Panc1 (cell line): ENCODE data around the gene RPL28. TPM values are rescaled to one million over a fixed set of nuclear protein-coding genes. Genes with fewer than 3 reads are reported as not detected.

Experiments
- ATAC-seq: fragments of 200-7000 bp; cut with Tn5 transposase; 2 replicates; pipeline ENCODE4 v1.9.1; 2020; ENCODE audit warnings: mild to moderate bottlenecking, moderate library complexity
- BruUV-seq: library from RNA; stranded (reverse); fragments of 400-500 nt; replicated peaks from 2 replicates; lab custom pipeline; 2021; lab: Mats Ljungman, UMichigan
- CTCF ChIA-PET: fragments of 300-600 bp; sonication (Branson Sonifier 250); formaldehyde crosslinking; loops from one replicate; lab custom pipeline; 2022; ENCODE audit warnings: antibody characterized with exemption; lab: Charles Lee
- POLR2A ChIA-PET: fragments of 300-600 bp; sonication (Branson Sonifier 250); formaldehyde crosslinking; loops from one replicate; lab custom pipeline; 2022; ENCODE audit warnings: antibody characterized with exemption; lab: Charles Lee
- DNase-seq: peaks from one replicate; pipeline ENCODE4 v3.0.0-alpha.2; 2010; ENCODE audit warnings: low read depth, low spot score
- H3K27ac ChIP-seq: 2 replicates; pipeline ENCODE4 v1.5.1; 2011; ENCODE audit warnings: mild to moderate bottlenecking, low read length, inconsistent platforms
- H3K27me3 ChIP-seq: fragments of 200-500 bp; sonication (Bioruptor generic); 2 replicates; pipeline ENCODE4 v1.6.0; 2014; ENCODE audit warnings: low read length, inconsistent platforms; ENCODE audit not compliant: control insufficient read depth, insufficient read depth
- H3K36me3 ChIP-seq: fragments of 200-500 bp; sonication (Bioruptor generic); 2 replicates; pipeline ENCODE4 v1.5.1; 2014; ENCODE audit warnings: inconsistent platforms, mild to moderate bottlenecking, low read length, moderate library complexity; ENCODE audit not compliant: control insufficient read depth, insufficient read depth
- H3K4me1 ChIP-seq: 2 replicates; pipeline ENCODE4 v1.5.1; 2011; ENCODE audit warnings: inconsistent platforms, mild to moderate bottlenecking, low read length, moderate library complexity; ENCODE audit not compliant: control insufficient read depth, insufficient read depth
- H3K4me3 ChIP-seq, 2 experiments: 2 replicates each; pipeline ENCODE4 v1.5.1; 2011 to 2012; ENCODE audit warnings: low read depth in 2 of 2, low read length in 2 of 2, mild to moderate bottlenecking in 2 of 2, inconsistent platforms in 1 of 2, moderate library complexity in 1 of 2
- H3K9me3 ChIP-seq: fragments of 200-500 bp; sonication (Bioruptor generic); 2 replicates; pipeline ENCODE4 v1.5.1; 2014; ENCODE audit warnings: low read depth, mild to moderate bottlenecking, inconsistent platforms, low read length, moderate library complexity; ENCODE audit not compliant: control insufficient read depth, insufficient read depth
- CTCF ChIP-seq: fragments of 450-650 bp; IDR thresholded peaks from 2 replicates; pipeline ENCODE4 v1.5.1; 2017; ENCODE audit warnings: mild to moderate bottlenecking
- POLR2AphosphoS5 ChIP-seq: IDR thresholded peaks from 2 replicates; pipeline ENCODE4 v1.6.1; 2012; ENCODE audit warnings: mild to moderate bottlenecking, low read depth, low read length, moderate library complexity
- REST ChIP-seq, 2 experiments: IDR thresholded peaks; 2 replicates each; pipeline ENCODE4 v1.6.1; 2011 to 2012; ENCODE audit warnings: low read depth in 2 of 2, control low read depth in 1 of 2, low read length in 1 of 2, mild to moderate bottlenecking in 1 of 2, moderate library complexity in 1 of 2; ENCODE audit not compliant: insufficient read depth in 1 of 2
- SIN3A ChIP-seq: IDR thresholded peaks from 2 replicates; pipeline ENCODE4 v1.6.1; 2012; ENCODE audit warnings: low read depth, mild to moderate bottlenecking, low read length, moderate library complexity, borderline replicate concordance; ENCODE audit not compliant: insufficient read depth
- TCF7L2 ChIP-seq: IDR thresholded peaks from 2 replicates; pipeline ENCODE4 v1.6.1; 2011; ENCODE audit warnings: mild to moderate bottlenecking, low read depth, low read length, inconsistent platforms
- in situ Hi-C: cut with HindIII; loops from 2 replicates; pipeline ENCODE4 v1.10.0; 2016; ENCODE audit warnings: low sequenced_read_pairs, low pct_unique_long_range_greater_than_20kb
- intact Hi-C: fragments of 100-400 bp; cut with micrococcal nuclease; formaldehyde crosslinking; loops from one replicate; pipeline ENCODE4 v1.10.0; 2022; ENCODE audit not compliant: unreplicated experiment
- total RNA-seq: library from RNA; stranded (reverse); gene quantifications from one replicate; pipeline ENCODE4 v1.2.1, GENCODE V29; 2021; ENCODE audit not compliant: unreplicated experiment

RPL28 gene
- total RNA-seq, 1 experiment from 2014 or later, result 2,154 TPM

- ATAC-seq (no peak), DNase-seq (no peak)
- no peaks in the 10 kb centered on the region for H3K36me3 ChIP-seq
- in situ Hi-C loops (no loop called here), intact Hi-C loops (no loop called here)
- H3K4me3 ChIP-seq, result no peak overlapping the region
- no peaks in the 10 kb centered on the region for H3K9me3 ChIP-seq
- ChIA-PET CTCF (no interaction called here), POLR2A (no interaction called here)
- BruUV-seq, result no TSS peak
- no peak for TF ChIP-seq REST (IDR thresholded peaks at IDR 0.05; ENCODE audit: insufficient read depth in 1 of 2, low read depth in 2 of 2, low read length in 1 of 2)
- H3K27me3 ChIP-seq, result peaks cover 14% of the 10 kb centered on the region
- H3K4me1 ChIP-seq, result peaks cover 5% of the 10 kb centered on the region; the same call in 1 of the 2 replicates
- H3K27ac ChIP-seq, result no peak overlapping the region
Observed at GRCh38 chr19:55439052-55439451, 53.3 kb downstream of the RPL28 start.

- Histone ChIP-seq H3K27me3 (peaks cover 21% of the 10 kb centered on the region), H3K27ac (no peak overlapping the region), H3K4me3 (peak overlapping the region in 1 of 2 experiments; percentile 19; a peak in 1 of 4 replicates), H3K9me3 (no peaks in the 10 kb centered on the region), H3K4me1 (peaks cover 5% of the 10 kb centered on the region; the same call in 1 of the 2 replicates), H3K36me3 (no peaks in the 10 kb centered on the region)
- ATAC-seq, result no peak
- BruUV-seq, result no TSS peak
- in situ Hi-C loops (no loop called here), intact Hi-C loops (no loop called here)
- TF ChIP-seq REST (IDR thresholded peaks at IDR 0.05; ENCODE audit: insufficient read depth in 1 of 2, low read depth in 2 of 2, low read length in 1 of 2) (no peak), CTCF (no peak), SIN3A (no peak), TCF7L2 (no peak), POLR2AphosphoS5 (no peak)
- ChIA-PET CTCF (no interaction called here), POLR2A (no interaction called here)
- DNase-seq, result no peak
Observed at GRCh38 chr19:55440411-55441105, 54.8 kb downstream of the RPL28 start.
